HepG2 (cell line): ENCODE measurements around the gene ESYT3. TPM values are rescaled to one million over a fixed set of nuclear protein-coding genes. Genes with fewer than 3 reads are reported as not detected.

Experiments used
- ATF2 ChIP-seq: sonication (generic); formaldehyde crosslinking; IDR thresholded peaks from 2 replicates; pipeline ENCODE4 v1.4.0; 2020; ENCODE audit warnings: missing genetic modification reagents
- ATRX ChIP-seq: sonication (generic); formaldehyde crosslinking; IDR thresholded peaks from 2 replicates; pipeline ENCODE4 v1.4.0; 2020; ENCODE audit warnings: missing genetic modification reagents, borderline replicate concordance
- DDIT3 ChIP-seq: sonication (generic); formaldehyde crosslinking; IDR thresholded peaks from 2 replicates; pipeline ENCODE4 v1.4.0; 2020; ENCODE audit warnings: mild to moderate bottlenecking, missing genetic modification reagents
- HMGXB3 ChIP-seq: sonication (generic); formaldehyde crosslinking; IDR thresholded peaks from 2 replicates; pipeline ENCODE4 v1.4.0; 2020; ENCODE audit warnings: missing genetic modification reagents, borderline replicate concordance
- HNF4A ChIP-seq: sonication (generic); formaldehyde crosslinking; IDR thresholded peaks from 2 replicates; pipeline ENCODE4 v1.4.0; 2020; ENCODE audit warnings: missing genetic modification reagents
- HOXA5 ChIP-seq: sonication (generic); formaldehyde crosslinking; IDR thresholded peaks from 2 replicates; pipeline ENCODE4 v1.4.0; 2020; ENCODE audit warnings: missing genetic modification reagents
- KLF11 ChIP-seq: IDR thresholded peaks from 2 replicates; pipeline ENCODE4 v1.6.1; 2016; ENCODE audit warnings: missing compliant biosample characterization
- LCORL ChIP-seq, 2 experiments: fragments of 450-650 bp in 1 of 2; sonication (generic) in 1 of 2; formaldehyde crosslinking in 1 of 2; IDR thresholded peaks; 2 replicates each; pipeline versions ENCODE4 v1.5.0 to v1.6.1; 2017 to 2020; ENCODE audit warnings: antibody characterized with exemption in 1 of 2, missing genetic modification reagents in 1 of 2
- MTF1 ChIP-seq: sonication (generic); formaldehyde crosslinking; IDR thresholded peaks from 2 replicates; pipeline ENCODE4 v1.5.0; 2020; ENCODE audit warnings: missing genetic modification reagents
- NFE2L1 ChIP-seq: sonication (generic); formaldehyde crosslinking; IDR thresholded peaks from 2 replicates; pipeline ENCODE4 v1.4.0; 2020; ENCODE audit warnings: missing genetic modification reagents, mild to moderate bottlenecking, borderline replicate concordance
- POLR2AphosphoS2 ChIP-seq: IDR thresholded peaks from 2 replicates; pipeline ENCODE4 v1.6.1; 2011; ENCODE audit warnings: low read depth, low read length, improper control_type of control experiment
- RARA ChIP-seq: IDR thresholded peaks from 2 replicates; pipeline ENCODE4 v1.6.1; 2016; ENCODE audit warnings: missing genetic modification reagents, missing compliant biosample characterization
- YEATS4 ChIP-seq: sonication (generic); formaldehyde crosslinking; IDR thresholded peaks from 2 replicates; pipeline ENCODE4 v1.4.0; 2020; ENCODE audit warnings: missing genetic modification reagents, borderline replicate concordance
- ZFP62 ChIP-seq: sonication (generic); formaldehyde crosslinking; IDR thresholded peaks from 2 replicates; pipeline ENCODE4 v1.4.0; 2020; ENCODE audit warnings: missing genetic modification reagents
- ZNF124 ChIP-seq: sonication (generic); formaldehyde crosslinking; IDR thresholded peaks from 2 replicates; pipeline ENCODE4 v1.4.0; 2020; ENCODE audit warnings: missing genetic modification reagents
- ZNF253 ChIP-seq: sonication (generic); formaldehyde crosslinking; IDR thresholded peaks from 2 replicates; pipeline ENCODE4 v1.8.0; 2022; ENCODE audit warnings: mild to moderate bottlenecking, missing genetic modification reagents, borderline replicate concordance
- ZNF605 ChIP-seq: sonication (generic); formaldehyde crosslinking; IDR thresholded peaks from 2 replicates; pipeline ENCODE4 v1.8.0; 2022; ENCODE audit warnings: mild to moderate bottlenecking, missing genetic modification reagents
- ZNF672 ChIP-seq: sonication (generic); formaldehyde crosslinking; IDR thresholded peaks from 2 replicates; pipeline ENCODE4 v1.8.1; 2022; ENCODE audit warnings: missing genetic modification reagents
- ZNF691 ChIP-seq: sonication (generic); formaldehyde crosslinking; IDR thresholded peaks from 2 replicates; pipeline ENCODE4 v1.4.0; 2020; ENCODE audit warnings: missing genetic modification reagents, low read depth, mild to moderate bottlenecking, borderline replicate concordance
- ZNF800 ChIP-seq: sonication (generic); formaldehyde crosslinking; IDR thresholded peaks from 2 replicates; pipeline ENCODE4 v1.4.0; 2020; ENCODE audit warnings: missing genetic modification reagents
- polyA plus RNA-seq, 8 experiments: library from polyadenylated mRNA; depleted of rRNA in 3 of 8; stranded (reverse) in 7 of 8; unstranded in 1 of 8; fragments of >200 nt; fragmentation: Illumina TruSeq in 4 of 8; extraction: Trizol in 4 of 8; gene quantifications; 2 replicates each; pipeline versions ENCODE4 v1.2.1 to v1.2.3, GENCODE V29; 2011 to 2016; ENCODE audit warnings: low read depth in 4 of 8, missing spikeins in 1 of 8, mixed read lengths in 1 of 8; ENCODE audit not compliant: insufficient read depth in 1 of 8
- total RNA-seq, 5 experiments: library from RNA; depleted of rRNA; stranded (reverse); fragments of >200 nt; fragmentation: Illumina TruSeq; extraction: Trizol; gene quantifications; 2 replicates each; pipeline ENCODE4 v1.2.3, GENCODE V29; 2016; ENCODE audit warnings: low read depth in 1 of 5

ESYT3 gene
- total and polyA plus RNA-seq, 2 of the 13 experiments (the other 11 are each of a cell fraction or from before 2014, with no cell fraction given): 1.5 to 4.1 TPM

GRCh38 chr3:138398791-138399575 is 35.4 kb upstream of the ESYT3 start (continued):
- TF ChIP-seq ATF2: peak; percentile 45; the same call in 1 of the 2 replicates
- TF ChIP-seq ZNF672 (CRISPR knock-in tag): no peak
- no peak for TF ChIP-seq ZNF253 (CRISPR knock-in tag)
- TF ChIP-seq DDIT3 (CRISPR knock-in tag): no peak
- TF ChIP-seq HNF4A (CRISPR knock-in tag): peak; percentile 68
- no peak for TF ChIP-seq POLR2AphosphoS2
- no peak for TF ChIP-seq ZNF605
- TF ChIP-seq ZNF800 (CRISPR knock-in tag): 0 out of 2 replicates have a peak, but pooled peaks have one; percentile 10
- TF ChIP-seq MTF1: no peak
- no peak for TF ChIP-seq ZFP62 (CRISPR knock-in tag)
- no peak; the same call in 1 of the 2 replicates for TF ChIP-seq ZNF691
- no peak for TF ChIP-seq ZNF124 (CRISPR knock-in tag)
- TF ChIP-seq LCORL (IDR thresholded peaks at IDR 0.05): no peak; the same call in 1 of the 2 replicates
- peak; percentile 19; the same call in 1 of the 2 replicates for TF ChIP-seq LCORL (CRISPR knock-in tag; IDR thresholded peaks at IDR 0.05)
- TF ChIP-seq HMGXB3: no peak
- no peak for TF ChIP-seq YEATS4 (CRISPR knock-in tag)
- TF ChIP-seq KLF11 (CRISPR knock-in tag): no peak
- TF ChIP-seq RARA (CRISPR knock-in tag): peak; percentile 73
- no peak for TF ChIP-seq NFE2L1 (CRISPR knock-in tag)
- TF ChIP-seq HOXA5: no peak
- no peak for TF ChIP-seq ATRX (CRISPR knock-in tag)
